HepG2 (cell line): ENCODE data around the gene NCAPD2. TPM values are rescaled to one million over a fixed set of nuclear protein-coding genes. Genes with fewer than 3 reads are reported as not detected.
"Not testable (repeated sequence)": the region's sequence is repeated elsewhere in the genome, so short reads cannot be mapped to it uniquely, and the experiment has no call there.

Experiments used
- ATAC-seq: fragments of 200-7000 bp; cut with Tn5 transposase; 3 replicates; pipeline ENCODE4 v1.9.1; 2020; ENCODE audit warnings: mild to moderate bottlenecking, moderate library complexity
- BruUV-seq: library from RNA; stranded (reverse); fragments of 400-500 nt; replicated peaks from 2 replicates; lab custom pipeline; 2021; lab: Mats Ljungman, UMichigan
- CTCF ChIA-PET: fragments of 300-600 bp; formaldehyde crosslinking; extraction: SDS; loops from one replicate; lab custom pipeline; 2021; ENCODE audit warnings: low total read pairs, inconsistent platforms, low intra/inter-chr PET ratio; lab: Yijun Ruan, JAX
- POLR2A ChIA-PET: fragments of 350-600 bp; sonication (Branson Sonifier 250); formaldehyde crosslinking; loops from one replicate; lab custom pipeline; 2020; ENCODE audit warnings: antibody characterized with exemption, inconsistent platforms; lab: Yijun Ruan, JAX
- DNase-seq: peaks from one replicate; pipeline ENCODE4 v3.0.0-alpha.2; 2015; ENCODE audit warnings: low spot score
- FAIRE-seq: peaks from 3 replicates; lab custom pipeline; 2011; peaks lifted over from hg19 to GRCh38; lab: Jason Lieb, UNC
- H2AFZ ChIP-seq: one replicate; pipeline ENCODE4 v1.6.1; 2011; ENCODE audit warnings: low read length, inconsistent platforms
- H3K27ac ChIP-seq: fragments of 300-600 bp; 3 replicates; pipeline ENCODE4 v1.8.0; 2011; ENCODE audit warnings: mixed run types, mild to moderate bottlenecking, mixed read lengths, low read length, inconsistent platforms; ENCODE audit not compliant: insufficient read depth; ENCODE audit errors: extremely low read length
- H3K27me3 ChIP-seq, 2 experiments: fragments of 200-600 bp in 1 of 2; 2 replicates in 1 of 2; 3 replicates in 1 of 2; pipeline versions ENCODE4 v1.6.0 to v1.8.0; 2011; ENCODE audit warnings: low read length in 2 of 2, mild to moderate bottlenecking in 2 of 2, moderate library complexity in 2 of 2, inconsistent platforms in 1 of 2; ENCODE audit not compliant: insufficient read depth in 2 of 2, control insufficient read depth in 1 of 2
- H3K36me3 ChIP-seq, 2 experiments: fragments of 200-600 bp in 1 of 2; replicated peaks in 1 of 2; 2 replicates in 1 of 2; 3 replicates in 1 of 2; pipeline versions ENCODE4 v1.5.1 to v1.8.0; 2011; ENCODE audit warnings: low read length in 2 of 2, inconsistent platforms in 1 of 2; ENCODE audit not compliant: insufficient read depth in 2 of 2, control insufficient read depth in 1 of 2
- H3K4me1 ChIP-seq: 2 replicates; pipeline ENCODE4 v1.5.1; 2012; ENCODE audit warnings: low read length, inconsistent platforms; ENCODE audit not compliant: insufficient read depth
- H3K4me2 ChIP-seq: 2 replicates; pipeline ENCODE4 v1.6.0; 2011; ENCODE audit warnings: low read depth, low read length, inconsistent platforms
- H3K4me3 ChIP-seq, 3 experiments: fragments of 200-600 bp in 1 of 3; sonication (generic), shearing (Covaris generic) in 1 of 3; replicated peaks in 1 of 3; 2 replicates each; pipeline ENCODE4 v1.5.1; 2011 to 2016; ENCODE audit warnings: low read length in 3 of 3, inconsistent platforms in 2 of 3, low read depth in 2 of 3, mild to moderate bottlenecking in 2 of 3, control low read depth in 1 of 3, mixed read lengths in 1 of 3; ENCODE audit not compliant: insufficient read depth in 1 of 3
- H3K79me2 ChIP-seq: one replicate; pipeline ENCODE4 v1.6.1; 2011; ENCODE audit warnings: low read length, inconsistent platforms; ENCODE audit not compliant: insufficient read depth
- H3K9ac ChIP-seq: 2 replicates; pipeline ENCODE4 v1.6.0; 2011; ENCODE audit warnings: mild to moderate bottlenecking, low read depth, low read length, inconsistent platforms; ENCODE audit not compliant: insufficient read depth
- H3K9me3 ChIP-seq: 2 replicates; pipeline ENCODE4 v1.5.1; 2012; ENCODE audit warnings: mild to moderate bottlenecking, low read length
- H4K20me1 ChIP-seq: 2 replicates; pipeline ENCODE4 v1.6.0; 2011; ENCODE audit warnings: inconsistent platforms, mild to moderate bottlenecking, low read length, moderate library complexity; ENCODE audit not compliant: insufficient read depth
- CEBPB ChIP-seq: IDR thresholded peaks from 2 replicates; pipeline ENCODE4 v1.6.1; 2011; ENCODE audit warnings: low read depth, low read length, improper control_type of control experiment, borderline replicate concordance
- CEBPG ChIP-seq: IDR thresholded peaks from 2 replicates; pipeline ENCODE4 v1.6.1; 2016
- POLR2A ChIP-seq, 2 experiments: IDR thresholded peaks; 2 replicates each; pipeline ENCODE4 v1.6.1; 2011; ENCODE audit warnings: low read depth in 2 of 2, low read length in 2 of 2, mild to moderate bottlenecking in 1 of 2, moderate library complexity in 1 of 2; ENCODE audit not compliant: insufficient read depth in 1 of 2
- SAP130 ChIP-seq: IDR thresholded peaks from 2 replicates; pipeline ENCODE4 v1.6.1; 2016; ENCODE audit warnings: low read depth
- ZNF264 ChIP-seq: sonication (generic); formaldehyde crosslinking; IDR thresholded peaks from 2 replicates; pipeline ENCODE4 v1.4.0; 2020; ENCODE audit warnings: missing genetic modification reagents
- ZNF790 ChIP-seq: sonication (generic); formaldehyde crosslinking; IDR thresholded peaks from 2 replicates; pipeline ENCODE4 v1.8.0; 2022; ENCODE audit warnings: missing genetic modification reagents, mild to moderate bottlenecking, borderline replicate concordance
- WGBS: methylation state at CpG from one replicate; pipeline ENCODE4 v1.1.6; 2017; ENCODE audit warnings: low lambda C conversion rate; 5-methylcytosine and 5-hydroxymethylcytosine counted together
- in situ Hi-C: cut with HindIII; loops from 2 replicates; pipeline ENCODE4 v1.10.0; 2017; ENCODE audit warnings: low pct_unique_long_range_greater_than_20kb; ENCODE audit not compliant: extremely low pct_ligation_motif_present
- intact Hi-C: fragments of 100-400 bp; cut with micrococcal nuclease; formaldehyde crosslinking; loops from one replicate; pipeline ENCODE4 v1.10.0; 2022; ENCODE audit not compliant: unreplicated experiment
- polyA plus RNA-seq, 8 experiments: library from polyadenylated mRNA; depleted of rRNA in 3 of 8; stranded (reverse) in 7 of 8; unstranded in 1 of 8; fragments of >200 nt; fragmentation: Illumina TruSeq in 4 of 8; extraction: Trizol in 4 of 8; gene quantifications; 2 replicates each; pipeline versions ENCODE4 v1.2.1 to v1.2.3, GENCODE V29; 2011 to 2016; ENCODE audit warnings: low read depth in 4 of 8, missing spikeins in 1 of 8, mixed read lengths in 1 of 8; ENCODE audit not compliant: insufficient read depth in 1 of 8
- total RNA-seq, 5 experiments: library from RNA; depleted of rRNA; stranded (reverse); fragments of >200 nt; fragmentation: Illumina TruSeq; extraction: Trizol; gene quantifications; 2 replicates each; pipeline ENCODE4 v1.2.3, GENCODE V29; 2016; ENCODE audit warnings: low read depth in 1 of 5
- TF ChIP-seq, protein P1 (sequence below): conservative IDR thresholded peaks from 2 replicates; pipeline ENCODE4 v1.6.1; 2018; ENCODE audit warnings: missing genetic modification reagents
- TF ChIP-seq, protein P2 (sequence below): sonication (generic); formaldehyde crosslinking; IDR thresholded peaks from 2 replicates; pipeline ENCODE4 v1.5.0; 2020; ENCODE audit warnings: mild to moderate bottlenecking, missing genetic modification reagents

The NCAPD2 gene
- total and polyA plus RNA-seq, 2 of the 13 experiments (the other 11 are each of a cell fraction or from before 2014, with no cell fraction given): 51.1 to 65.6 TPM

DNA sequence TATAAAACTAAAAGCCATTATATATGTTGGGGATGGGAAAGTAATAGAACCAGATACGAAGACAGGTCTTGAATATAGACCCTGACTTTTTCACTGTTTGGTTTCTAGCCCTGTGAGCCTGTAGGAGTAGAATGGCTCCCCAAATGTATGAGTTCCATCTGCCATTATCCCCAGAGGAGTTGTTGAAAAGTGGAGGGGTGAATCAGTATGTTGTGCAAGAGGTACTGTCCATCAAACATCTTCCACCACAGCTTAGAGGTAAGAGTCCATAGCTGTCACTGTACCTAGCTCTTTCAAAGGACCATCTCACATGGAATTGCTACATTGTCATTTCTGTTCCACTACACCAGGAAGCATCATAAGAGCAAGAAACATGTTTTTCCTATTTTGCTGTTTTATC, 1.1 kb downstream of the NCAPD2 start:
- no peak overlapping the region for H3K27ac ChIP-seq
- BruUV-seq: no TSS peak
- peaks cover 4 to 47% of the 10 kb centered on the region in 2 experiments; a peak in 4 of 5 replicates for H3K36me3 ChIP-seq
- peaks cover 7% of the 10 kb centered on the region for H4K20me1 ChIP-seq
- intact Hi-C loops: loop anchor here (1.0 to 2.0 kb wide), 2 partner anchors 38 to 72 kb away; no protein-coding TSS in a partner anchor
- H2AFZ ChIP-seq: no peak overlapping the region
- POLR2A ChIA-PET: interaction anchor here (2.1 kb wide), 2 partner anchors 24 to 39 kb away, joined by 7 to 11 read pairs; partner anchors contain the start of genes GAPDH and VAMP1
- CTCF ChIA-PET: no interaction called here
- peak overlapping the region; percentile 83 for H3K9ac ChIP-seq
- H3K79me2 ChIP-seq: peaks cover 48% of the 10 kb centered on the region
- TF ChIP-seq POLR2A (IDR thresholded peaks at IDR 0.05; ENCODE audit: insufficient read depth in 1 of 2, low read depth in 2 of 2, low read length in 2 of 2) (0 out of 4 replicates have a peak, but pooled peaks of 1 of the 2 experiments have one; percentile 24), ZNF264 (CRISPR knock-in tag) (no peak), ZNF790 (CRISPR knock-in tag) (no peak), CEBPG (CRISPR knock-in tag) (peak; percentile 61), SAP130 (peak; percentile 39; the same call in 1 of the 2 replicates), CEBPB (peak; percentile 63; the same call in 1 of the 2 replicates)
- TF ChIP-seq, protein P1, sequence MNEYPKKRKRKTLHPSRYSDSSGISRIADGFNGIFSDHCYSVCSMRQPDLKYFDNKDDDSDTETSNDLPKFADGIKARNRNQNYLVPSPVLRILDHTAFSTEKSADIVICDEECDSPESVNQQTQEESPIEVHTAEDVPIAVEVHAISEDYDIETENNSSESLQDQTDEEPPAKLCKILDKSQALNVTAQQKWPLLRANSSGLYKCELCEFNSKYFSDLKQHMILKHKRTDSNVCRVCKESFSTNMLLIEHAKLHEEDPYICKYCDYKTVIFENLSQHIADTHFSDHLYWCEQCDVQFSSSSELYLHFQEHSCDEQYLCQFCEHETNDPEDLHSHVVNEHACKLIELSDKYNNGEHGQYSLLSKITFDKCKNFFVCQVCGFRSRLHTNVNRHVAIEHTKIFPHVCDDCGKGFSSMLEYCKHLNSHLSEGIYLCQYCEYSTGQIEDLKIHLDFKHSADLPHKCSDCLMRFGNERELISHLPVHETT (CRISPR knock-in tag): no peak
- TF ChIP-seq, protein P2, sequence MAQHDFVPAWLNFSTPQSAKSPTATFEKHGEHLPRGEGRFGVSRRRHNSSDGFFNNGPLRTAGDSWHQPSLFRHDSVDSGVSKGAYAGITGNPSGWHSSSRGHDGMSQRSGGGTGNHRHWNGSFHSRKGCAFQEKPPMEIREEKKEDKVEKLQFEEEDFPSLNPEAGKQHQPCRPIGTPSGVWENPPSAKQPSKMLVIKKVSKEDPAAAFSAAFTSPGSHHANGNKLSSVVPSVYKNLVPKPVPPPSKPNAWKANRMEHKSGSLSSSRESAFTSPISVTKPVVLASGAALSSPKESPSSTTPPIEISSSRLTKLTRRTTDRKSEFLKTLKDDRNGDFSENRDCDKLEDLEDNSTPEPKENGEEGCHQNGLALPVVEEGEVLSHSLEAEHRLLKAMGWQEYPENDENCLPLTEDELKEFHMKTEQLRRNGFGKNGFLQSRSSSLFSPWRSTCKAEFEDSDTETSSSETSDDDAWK (CRISPR knock-in tag): no peak
- FAIRE-seq (no peak), ATAC-seq (no peak), DNase-seq (no peak)
- no peaks in the 10 kb centered on the region for H3K9me3 ChIP-seq
- peak overlapping the region; percentile 61 to 80 (median 67); a peak in 5 of 6 replicates for H3K4me3 ChIP-seq
- peaks cover 38% of the 10 kb centered on the region for H3K4me1 ChIP-seq
- 82% methylated on average over 1 of the region's 1 CpG for WGBS
- peak overlapping the region; percentile 92 for H3K4me2 ChIP-seq
- H3K27me3 ChIP-seq: no peaks in the 10 kb centered on the region; a peak in 1 of 5 replicates
- in situ Hi-C loops: no loop called here

DNA sequence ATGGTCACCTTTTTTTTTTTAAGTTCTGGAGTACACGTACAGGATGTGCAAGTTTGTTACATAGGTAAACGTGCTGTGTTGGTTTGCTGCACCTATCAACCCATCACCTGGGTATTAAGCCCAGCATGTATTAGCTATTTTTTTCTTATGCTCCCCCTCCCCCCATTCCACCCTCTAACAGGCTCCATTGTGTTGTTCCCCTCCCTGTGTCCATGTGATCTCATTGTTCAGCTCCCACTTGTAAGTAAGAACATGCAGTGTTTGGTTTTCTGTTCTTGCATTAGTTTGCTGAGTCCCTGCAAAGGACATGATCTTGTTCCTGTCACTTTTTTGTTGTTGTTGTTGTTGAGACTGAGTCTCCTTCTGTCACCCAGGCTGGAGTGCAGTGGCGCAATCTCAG, 3.4 kb downstream of the NCAPD2 start:
- Histone ChIP-seq H3K79me2 (peaks cover 60% of the 10 kb centered on the region), H3K4me1 (peaks cover 30% of the 10 kb centered on the region), H3K36me3 (peaks cover 7 to 55% of the 10 kb centered on the region in 2 experiments)
- H3K9ac ChIP-seq, ATAC-seq, H2AFZ ChIP-seq, H3K27ac ChIP-seq, CTCF ChIA-PET, H3K27me3 ChIP-seq, H3K4me2 ChIP-seq, DNase-seq, BruUV-seq, H4K20me1 ChIP-seq, in situ Hi-C loops, H3K4me3 ChIP-seq, intact Hi-C loops, FAIRE-seq, H3K9me3 ChIP-seq: not testable (repeated sequence)
- whole genome bisulfite sequencing: 82% methylated on average over 3 of the region's 3 CpGs
- POLR2A ChIA-PET: interaction anchor here (1.3 kb wide), 1 partner anchor 37 kb away, joined by 5 read pairs; the partner anchor contains the start of gene GAPDH
